Activated naive CD4-positive, alpha-beta T cell treated with anti-CD3 and anti-CD28 coated beads for 36 hours (primary cell): Measurements from ENCODE around the gene ZSWIM6. TPM values are rescaled to one million over a fixed set of nuclear protein-coding genes. Genes with fewer than 3 reads are reported as not detected.

ENCODE experiments used
- CTCF ChIA-PET: fragments of 350-600 bp; sonication (Branson Sonifier 250); formaldehyde crosslinking; loops from one replicate; lab custom pipeline; 2021; ENCODE audit warnings: antibody characterized with exemption; lab: Charles Lee
- DNase-seq: peaks from one replicate; pipeline ENCODE4 v3.0.0-alpha.2; 2020
- H3K27ac Mint-ChIP-seq: one replicate; pipeline ENCODE4 v1.8.0; 2021; ENCODE audit warnings: mild to moderate bottlenecking, mixed read lengths
- H3K27me3 Mint-ChIP-seq: one replicate; pipeline ENCODE4 v1.8.0; 2021; ENCODE audit warnings: low read depth, mixed read lengths
- H3K36me3 Mint-ChIP-seq: one replicate; pipeline ENCODE4 v1.8.0; 2021; ENCODE audit warnings: low read depth, mixed read lengths
- H3K4me1 Mint-ChIP-seq: one replicate; pipeline ENCODE4 v1.8.0; 2021; ENCODE audit warnings: low read depth, mixed read lengths
- H3K4me3 Mint-ChIP-seq: one replicate; pipeline ENCODE4 v1.8.0; 2021; ENCODE audit warnings: mild to moderate bottlenecking, moderate library complexity, mixed read lengths
- H3K9me3 Mint-ChIP-seq: one replicate; pipeline ENCODE4 v1.8.0; 2021; ENCODE audit warnings: mixed read lengths
- intact Hi-C: fragments of 100-400 bp; cut with micrococcal nuclease; formaldehyde crosslinking; loops from one replicate; pipeline ENCODE4 v1.15.1; 2023
- total RNA-seq, 2 experiments: library from RNA; stranded (reverse); gene quantifications; one replicate each; pipeline ENCODE4 v1.2.3, GENCODE V29; 2021

Gene ZSWIM6
- total RNA-seq, 2 experiments from 2014 or later, result 4.3 TPM

GRCh38 chr5:61329550-61330128 lies 2.4 kb upstream of the ZSWIM6 start:
- Mint-ChIP-seq H3K9me3 (no peaks in the 10 kb centered on the region), H3K27me3 (peaks cover 23% of the 10 kb centered on the region), H3K4me3 (no peak overlapping the region), H3K27ac (no peak overlapping the region), H3K4me1 (peaks cover 35% of the 10 kb centered on the region), H3K36me3 (peaks cover 3% of the 10 kb centered on the region)
- peak; percentile 42 for DNase-seq
- CTCF ChIA-PET, result interaction anchor here (1.3 to 1.6 kb wide), 3 partner anchors 26 to 371 kb away, joined by 3 to 4 read pairs (median 4); no protein-coding TSS in a partner anchor
- intact Hi-C loops, result loop anchor here (5.0 to 10.0 kb wide), 4 partner anchors 275 to 928 kb away; no protein-coding TSS in a partner anchor

GRCh38 chr5:61330341-61330844 lies 1.7 kb upstream of the ZSWIM6 start:
- peaks cover 21% of the 10 kb centered on the region for H3K27me3 Mint-ChIP-seq
- intact Hi-C loops, result loop anchor here (5.0 to 10.0 kb wide), 4 partner anchors 276 to 927 kb away; no protein-coding TSS in a partner anchor

GRCh38 chr5:61330845-61331406 lies 1.1 kb upstream of the ZSWIM6 start:
- H3K36me3 Mint-ChIP-seq, result peaks cover 3% of the 10 kb centered on the region

More at GRCh38 chr5:61330341-61330844, 1.7 kb upstream of the ZSWIM6 start:
- peaks cover 3% of the 10 kb centered on the region for H3K36me3 Mint-ChIP-seq
- no peaks in the 10 kb centered on the region for H3K9me3 Mint-ChIP-seq
- DNase-seq, result peak; percentile 13
- peaks cover 41% of the 10 kb centered on the region for H3K4me1 Mint-ChIP-seq
- H3K27ac Mint-ChIP-seq, result no peak overlapping the region
- CTCF ChIA-PET, result interaction anchor here (0.6 to 2.2 kb wide), 7 partner anchors 24 to 372 kb away, joined by 3 to 6 read pairs (median 4); no protein-coding TSS in a partner anchor
- H3K4me3 Mint-ChIP-seq, result peak overlapping the region; percentile 65

GRCh38 chr5:61332358-61332749 lies 296 bp downstream of the ZSWIM6 start:
- intact Hi-C loops, result loop anchor here (1.0 to 10.0 kb wide), 12 partner anchors 76 to 1080 kb away; partner anchors contain the start of genes ERCC8, IPO11, NDUFAF2 and SMIM15
- H3K27ac Mint-ChIP-seq, result no peak overlapping the region
- peak; percentile 50 for DNase-seq

More at GRCh38 chr5:61330845-61331406, 1.1 kb upstream of the ZSWIM6 start:
- H3K27ac Mint-ChIP-seq, result no peak overlapping the region
- H3K9me3 Mint-ChIP-seq, result no peaks in the 10 kb centered on the region
- peaks cover 41% of the 10 kb centered on the region for H3K4me1 Mint-ChIP-seq
- H3K27me3 Mint-ChIP-seq, result peaks cover 21% of the 10 kb centered on the region
- peak overlapping the region; percentile 87 for H3K4me3 Mint-ChIP-seq
- DNase-seq, result peak; percentile 61
- intact Hi-C loops, result loop anchor here (1.0 to 10.0 kb wide), 5 partner anchors 54 to 926 kb away; no protein-coding TSS in a partner anchor
- CTCF ChIA-PET, result interaction anchor here (0.5 to 2.2 kb wide), 11 partner anchors 14 to 371 kb away, joined by 3 to 6 read pairs (median 3); no protein-coding TSS in a partner anchor

GRCh38 chr5:61332851-61333320 lies 828 bp downstream of the ZSWIM6 start:
- H3K27ac Mint-ChIP-seq, result no peak overlapping the region
- H3K36me3 Mint-ChIP-seq, result peaks cover 9% of the 10 kb centered on the region
- peaks cover 40% of the 10 kb centered on the region for H3K4me1 Mint-ChIP-seq
- peaks cover 14% of the 10 kb centered on the region for H3K27me3 Mint-ChIP-seq
- CTCF ChIA-PET, result no interaction called here
- DNase-seq, result peak; percentile 34
- H3K4me3 Mint-ChIP-seq, result peak overlapping the region; percentile 71
- intact Hi-C loops, result loop anchor here (1.0 to 10.0 kb wide), 12 partner anchors 75 to 1079 kb away; partner anchors contain the start of genes ERCC8, IPO11, NDUFAF2 and SMIM15
- H3K9me3 Mint-ChIP-seq, result peaks cover 4% of the 10 kb centered on the region

More at GRCh38 chr5:61332358-61332749, 296 bp downstream of the ZSWIM6 start:
- Mint-ChIP-seq H3K4me3 (peak overlapping the region; percentile 87), H3K36me3 (peaks cover 9% of the 10 kb centered on the region), H3K4me1 (peaks cover 41% of the 10 kb centered on the region), H3K9me3 (peaks cover 4% of the 10 kb centered on the region), H3K27me3 (peaks cover 15% of the 10 kb centered on the region)
- CTCF ChIA-PET, result interaction anchor here (2.2 kb wide), 1 partner anchor 52 kb away, joined by 6 read pairs; no protein-coding TSS in a partner anchor

- peak overlapping the region; percentile 59 for H3K4me3 Mint-ChIP-seq
Observed at GRCh38 chr5:61333321-61333953, 1.4 kb downstream of the ZSWIM6 start.

GRCh38 chr5:61333954-61334867 lies 2.2 kb downstream of the ZSWIM6 start:
- Mint-ChIP-seq H3K4me3 (peak overlapping the region; percentile 59), H3K9me3 (peaks cover 4% of the 10 kb centered on the region), H3K27me3 (peaks cover 4% of the 10 kb centered on the region), H3K27ac (no peak overlapping the region), H3K4me1 (peaks cover 33% of the 10 kb centered on the region), H3K36me3 (peaks cover 9% of the 10 kb centered on the region)
- intact Hi-C loops, result loop anchor here (1.0 to 10.0 kb wide), 7 partner anchors 9 to 971 kb away; no protein-coding TSS in a partner anchor
- CTCF ChIA-PET, result interaction anchor here (1.1 kb wide), 1 partner anchor 13 kb away, joined by 3 read pairs; no protein-coding TSS in a partner anchor
- no peak for DNase-seq

More at GRCh38 chr5:61333321-61333953, 1.4 kb downstream of the ZSWIM6 start:
- intact Hi-C loops, result loop anchor here (2.0 to 10.0 kb wide), 6 partner anchors 201 to 971 kb away; no protein-coding TSS in a partner anchor
- DNase-seq, result peak; percentile 25
- no peak overlapping the region for H3K27ac Mint-ChIP-seq
- H3K36me3 Mint-ChIP-seq, result peaks cover 9% of the 10 kb centered on the region
- peaks cover 36% of the 10 kb centered on the region for H3K4me1 Mint-ChIP-seq
- peaks cover 4% of the 10 kb centered on the region for H3K9me3 Mint-ChIP-seq
- CTCF ChIA-PET, result no interaction called here
- peaks cover 11% of the 10 kb centered on the region for H3K27me3 Mint-ChIP-seq

- Mint-ChIP-seq H3K4me1 (peaks cover 29% of the 10 kb centered on the region), H3K27me3 (no peaks in the 10 kb centered on the region), H3K4me3 (peak overlapping the region; percentile 59), H3K9me3 (peaks cover 4% of the 10 kb centered on the region), H3K36me3 (peaks cover 9% of the 10 kb centered on the region), H3K27ac (no peak overlapping the region)
- DNase-seq, result no peak
- CTCF ChIA-PET, result interaction anchor here (1.1 kb wide), 1 partner anchor 13 kb away, joined by 3 read pairs; no protein-coding TSS in a partner anchor
- intact Hi-C loops, result loop anchor here (1.0 to 10.0 kb wide), 5 partner anchors 8 to 922 kb away; no protein-coding TSS in a partner anchor
Observed at GRCh38 chr5:61334868-61335615, 3.0 kb downstream of the ZSWIM6 start.

GRCh38 chr5:61339764-61340163 lies 7.7 kb downstream of the ZSWIM6 start:
- H3K4me1 Mint-ChIP-seq, result peaks cover 29% of the 10 kb centered on the region
- no peak overlapping the region for H3K27ac Mint-ChIP-seq
- no peak for DNase-seq
- intact Hi-C loops, result loop anchor here (10.0 kb wide), 1 partner anchor 285 kb away; no protein-coding TSS in a partner anchor
- H3K36me3 Mint-ChIP-seq, result peaks cover 7% of the 10 kb centered on the region
- CTCF ChIA-PET, result no interaction called here
- no peaks in the 10 kb centered on the region for H3K27me3 Mint-ChIP-seq
- no peak overlapping the region for H3K4me3 Mint-ChIP-seq
- H3K9me3 Mint-ChIP-seq, result peaks cover 4% of the 10 kb centered on the region

GRCh38 chr5:61340775-61341361 lies 8.8 kb downstream of the ZSWIM6 start:
- Mint-ChIP-seq H3K27ac (no peak overlapping the region), H3K27me3 (no peaks in the 10 kb centered on the region), H3K36me3 (peaks cover 7% of the 10 kb centered on the region), H3K4me1 (peaks cover 26% of the 10 kb centered on the region), H3K9me3 (peaks cover 4% of the 10 kb centered on the region), H3K4me3 (no peak overlapping the region)
- CTCF ChIA-PET, result no interaction called here
- intact Hi-C loops, result no loop called here
- no peak for DNase-seq
